ENCODE results near the gene PLXDC2. TPM values are rescaled to one million over a fixed set of nuclear protein-coding genes. Genes with fewer than 3 reads are reported as not detected.

The PLXDC2 gene
- total and polyA plus RNA-seq, 2 experiments from 2014 or later = 13.5 to 19.4 TPM

DNA sequence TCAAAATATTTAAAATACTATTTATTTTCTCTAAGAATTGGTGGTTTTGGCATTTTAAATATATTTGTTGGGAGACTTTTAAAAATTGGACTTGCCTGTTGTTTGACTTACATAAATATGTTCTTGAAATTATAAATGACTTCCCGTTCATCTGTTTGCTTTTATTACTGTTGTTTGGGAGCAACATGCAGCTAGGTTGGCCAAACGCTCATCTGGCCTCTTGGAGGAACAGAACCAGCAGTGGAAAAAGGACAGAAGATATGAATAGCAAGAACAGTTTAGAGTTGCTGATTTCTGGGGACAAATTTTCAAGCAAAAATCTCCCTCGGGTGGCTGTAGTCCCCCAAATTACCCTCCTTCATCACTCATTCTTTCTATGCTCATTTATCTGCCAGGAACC, 41.6 kb downstream of the PLXDC2 start:
- TF ChIP-seq EZH2phosphoT487 (IDR thresholded peaks at IDR 0.05; ENCODE audit: unreplicated experiment) (no peak), POLR2AphosphoS5 (IDR thresholded peaks at IDR 0.05; ENCODE audit: low read depth) (no peak), JUNB (IDR thresholded peaks at IDR 0.05; ENCODE audit: unreplicated experiment) (no peak), CREB1 (CRISPR knock-in tag; IDR thresholded peaks at IDR 0.05; ENCODE audit: low read depth) (no peak), ZNF462 (CRISPR knock-in tag; IDR thresholded peaks at IDR 0.05) (no peak), CTCF (conservative IDR thresholded peaks at IDR 0.05; ENCODE audit: low read depth in 2 of 2) (no peak), EZH2 (IDR thresholded peaks at IDR 0.05; ENCODE audit: low read depth, unreplicated experiment) (no peak), STAT1 (IDR thresholded peaks at IDR 0.05; ENCODE audit: unreplicated experiment) (no peak), NANOG (IDR thresholded peaks at IDR 0.05; ENCODE audit: borderline replicate concordance) (no peak), ZNF114 (CRISPR knock-in tag; IDR thresholded peaks at IDR 0.05) (no peak)
- TF ChIP-seq, protein P1, sequence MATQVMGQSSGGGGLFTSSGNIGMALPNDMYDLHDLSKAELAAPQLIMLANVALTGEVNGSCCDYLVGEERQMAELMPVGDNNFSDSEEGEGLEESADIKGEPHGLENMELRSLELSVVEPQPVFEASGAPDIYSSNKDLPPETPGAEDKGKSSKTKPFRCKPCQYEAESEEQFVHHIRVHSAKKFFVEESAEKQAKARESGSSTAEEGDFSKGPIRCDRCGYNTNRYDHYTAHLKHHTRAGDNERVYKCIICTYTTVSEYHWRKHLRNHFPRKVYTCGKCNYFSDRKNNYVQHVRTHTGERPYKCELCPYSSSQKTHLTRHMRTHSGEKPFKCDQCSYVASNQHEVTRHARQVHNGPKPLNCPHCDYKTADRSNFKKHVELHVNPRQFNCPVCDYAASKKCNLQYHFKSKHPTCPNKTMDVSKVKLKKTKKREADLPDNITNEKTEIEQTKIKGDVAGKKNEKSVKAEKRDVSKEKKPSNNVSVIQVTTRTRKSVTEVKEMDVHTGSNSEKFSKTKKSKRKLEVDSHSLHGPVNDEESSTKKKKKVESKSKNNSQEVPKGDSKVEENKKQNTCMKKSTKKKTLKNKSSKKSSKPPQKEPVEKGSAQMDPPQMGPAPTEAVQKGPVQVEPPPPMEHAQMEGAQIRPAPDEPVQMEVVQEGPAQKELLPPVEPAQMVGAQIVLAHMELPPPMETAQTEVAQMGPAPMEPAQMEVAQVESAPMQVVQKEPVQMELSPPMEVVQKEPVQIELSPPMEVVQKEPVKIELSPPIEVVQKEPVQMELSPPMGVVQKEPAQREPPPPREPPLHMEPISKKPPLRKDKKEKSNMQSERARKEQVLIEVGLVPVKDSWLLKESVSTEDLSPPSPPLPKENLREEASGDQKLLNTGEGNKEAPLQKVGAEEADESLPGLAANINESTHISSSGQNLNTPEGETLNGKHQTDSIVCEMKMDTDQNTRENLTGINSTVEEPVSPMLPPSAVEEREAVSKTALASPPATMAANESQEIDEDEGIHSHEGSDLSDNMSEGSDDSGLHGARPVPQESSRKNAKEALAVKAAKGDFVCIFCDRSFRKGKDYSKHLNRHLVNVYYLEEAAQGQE (IDR thresholded peaks at IDR 0.05; ENCODE audit: unreplicated experiment) = no peak
- TF ChIP-seq, protein P2, sequence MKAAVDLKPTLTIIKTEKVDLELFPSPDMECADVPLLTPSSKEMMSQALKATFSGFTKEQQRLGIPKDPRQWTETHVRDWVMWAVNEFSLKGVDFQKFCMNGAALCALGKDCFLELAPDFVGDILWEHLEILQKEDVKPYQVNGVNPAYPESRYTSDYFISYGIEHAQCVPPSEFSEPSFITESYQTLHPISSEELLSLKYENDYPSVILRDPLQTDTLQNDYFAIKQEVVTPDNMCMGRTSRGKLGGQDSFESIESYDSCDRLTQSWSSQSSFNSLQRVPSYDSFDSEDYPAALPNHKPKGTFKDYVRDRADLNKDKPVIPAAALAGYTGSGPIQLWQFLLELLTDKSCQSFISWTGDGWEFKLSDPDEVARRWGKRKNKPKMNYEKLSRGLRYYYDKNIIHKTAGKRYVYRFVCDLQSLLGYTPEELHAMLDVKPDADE (IDR thresholded peaks at IDR 0.05) = no peak
- Histone ChIP-seq H3K79me2 (replicated peaks; ENCODE audit: insufficient read depth) (peaks cover 86% of the 10 kb centered on the region), H3K4me3 (no peak overlapping the region), H3K9me2 (ENCODE audit: insufficient read depth) (no peaks in the 10 kb centered on the region), H3K27ac (ENCODE audit: low read depth) (0 out of 2 replicates have a peak overlapping the region, but pooled peaks have one; percentile 18), H3K36me3 (ENCODE audit: insufficient read depth) (no peaks in the 10 kb centered on the region), H3K4me2 (no peak overlapping the region), H3F3A (replicated peaks; ENCODE audit: low read depth) (no peaks in the 10 kb centered on the region), H4K20me1 (replicated peaks; ENCODE audit: insufficient read depth) (0 out of 2 replicates have a peak, but pooled peaks cover 8% of the 10 kb centered on the region), H2AFZ (no peak overlapping the region), H3K27me3 (ENCODE audit: insufficient read depth) (no peaks in the 10 kb centered on the region), H3K4me1 (ENCODE audit: insufficient read depth) (no peaks in the 10 kb centered on the region)
- Mint-ChIP-seq H3K4me1 (peaks cover 37% of the 10 kb centered on the region), H3K27ac (no peak overlapping the region), H3K36me3 (ENCODE audit: low read depth) (no peaks in the 10 kb centered on the region; the same call in 2 of the 3 replicates), H3K9me3 (no peaks in the 10 kb centered on the region), H3K4me3 (no peak overlapping the region), H3K27me3 (ENCODE audit: insufficient read depth, low read depth, poor library complexity) (no peaks in the 10 kb centered on the region)
- no peak for DNase-seq (ENCODE audit: low spot score)
- ATAC-seq = no peak
